Osteoblast (primary cell): Measurements from ENCODE around the gene SSC4D. TPM values are rescaled to one million over a fixed set of nuclear protein-coding genes. Genes with fewer than 3 reads are reported as not detected.
"Not testable (repeated sequence)": the region's sequence is repeated elsewhere in the genome, so short reads cannot be mapped to it uniquely, and the experiment has no call there.

ENCODE experiments used
- DNase-seq: peaks from one replicate; pipeline ENCODE4 v3.0.0; 2011; ENCODE audit warnings: low spot score, mixed read lengths; ENCODE audit not compliant: insufficient read length; ENCODE audit errors: missing footprints
- H2AFZ ChIP-seq: 2 replicates; pipeline ENCODE4 v1.6.0; 2011; ENCODE audit warnings: mild to moderate bottlenecking, low read length
- H3K27ac ChIP-seq: 2 replicates; pipeline ENCODE4 v1.5.1; 2011; ENCODE audit warnings: mild to moderate bottlenecking, low read depth, low read length, moderate library complexity
- H3K27me3 ChIP-seq: 2 replicates; pipeline ENCODE4 v1.6.0; 2012; ENCODE audit warnings: mild to moderate bottlenecking, control low read depth, inconsistent platforms, low read length, moderate library complexity; ENCODE audit not compliant: insufficient read depth
- H3K36me3 ChIP-seq: 2 replicates; pipeline ENCODE4 v1.5.1; 2011; ENCODE audit warnings: mild to moderate bottlenecking, low read length, control low read depth, moderate library complexity; ENCODE audit not compliant: insufficient read depth
- H3K4me1 ChIP-seq: 2 replicates; pipeline ENCODE4 v1.5.1; 2011; ENCODE audit warnings: mild to moderate bottlenecking, low read length, control low read depth, moderate library complexity; ENCODE audit not compliant: insufficient read depth
- H3K4me2 ChIP-seq: 2 replicates; pipeline ENCODE4 v1.6.0; 2011; ENCODE audit warnings: mild to moderate bottlenecking, low read length; ENCODE audit not compliant: insufficient read depth
- H3K4me3 ChIP-seq: fragments of 200-600 bp; sonication (generic); 3 replicates; pipeline ENCODE4 v1.5.1; 2012; ENCODE audit warnings: mild to moderate bottlenecking, low read length, inconsistent platforms; ENCODE audit not compliant: insufficient read depth
- H3K79me2 ChIP-seq: 2 replicates; pipeline ENCODE4 v1.6.0; 2012; ENCODE audit warnings: mild to moderate bottlenecking, low read length, control low read depth, inconsistent platforms; ENCODE audit not compliant: insufficient read depth
- H3K9me3 ChIP-seq: 2 replicates; pipeline ENCODE4 v1.5.1; 2011; ENCODE audit warnings: low read depth, low read length, control low read depth
- H4K20me1 ChIP-seq: 2 replicates; pipeline ENCODE4 v1.6.0; 2012; ENCODE audit warnings: mild to moderate bottlenecking, low read length, control low read depth; ENCODE audit not compliant: insufficient read depth
- CTCF ChIP-seq: IDR thresholded peaks from 2 replicates; pipeline ENCODE4 v1.5.1; 2011; ENCODE audit warnings: mild to moderate bottlenecking, low read depth, low read length, moderate library complexity; ENCODE audit errors: extremely low read depth
- total RNA-seq: library from RNA; depleted of rRNA; stranded (reverse); fragments of >200 nt; gene quantifications from 2 replicates; pipeline ENCODE4 v1.2.3, GENCODE V29; 2012

Gene SSC4D
- total RNA-seq: 0.88 and 1.1 TPM in 2 replicates

GRCh38 chr7:76409537-76409936, at the start of gene SSC4D:
Gene SSC4D, minus strand, starts transcription at chr7:76409697. Its CDS starts 5,258 bp downstream, at chr7:76404439.
- Histone ChIP-seq H4K20me1 (no peaks in the 10 kb centered on the region), H2AFZ (no peak within 1 kb of the TSS), H3K79me2 (no peaks in the 10 kb centered on the region), H3K27me3 (no peaks in the 10 kb centered on the region), H3K27ac (no peak within 1 kb of the TSS), H3K4me2 (no peak within 1 kb of the TSS), H3K4me3 (no peak within 1 kb of the TSS), H3K9me3 (no peaks in the 10 kb centered on the region), H3K4me1 (no peaks in the 10 kb centered on the region), H3K36me3 (no peaks in the 10 kb centered on the region)
- no peak for DNase-seq
- no peak for TF ChIP-seq CTCF

GRCh38 chr7:76458504-76458903, 49.0 kb upstream of the SSC4D start:
- not testable (repeated sequence) for H3K4me2 ChIP-seq, H3K27me3 ChIP-seq, H3K36me3 ChIP-seq, DNase-seq, H3K4me3 ChIP-seq, H4K20me1 ChIP-seq, H3K79me2 ChIP-seq, H3K9me3 ChIP-seq, H2AFZ ChIP-seq, H3K4me1 ChIP-seq, H3K27ac ChIP-seq

GRCh38 chr7:76457017-76457416, 47.5 kb upstream of the SSC4D start:
- H3K79me2 ChIP-seq, H3K36me3 ChIP-seq, H3K27me3 ChIP-seq, DNase-seq, H3K9me3 ChIP-seq, H4K20me1 ChIP-seq, H3K4me3 ChIP-seq, H3K27ac ChIP-seq, H3K4me2 ChIP-seq, H3K4me1 ChIP-seq, H2AFZ ChIP-seq: not testable (repeated sequence)

GRCh38 chr7:76445577-76446008, 36.1 kb upstream of the SSC4D start:
- Histone ChIP-seq H3K4me2 (peak overlapping the region; percentile 24), H2AFZ (peak overlapping the region; percentile 67)
- H3K27me3 ChIP-seq, H3K4me3 ChIP-seq, H3K9me3 ChIP-seq, DNase-seq, H3K27ac ChIP-seq, H3K4me1 ChIP-seq, H3K79me2 ChIP-seq, H4K20me1 ChIP-seq, H3K36me3 ChIP-seq: not testable (repeated sequence)

- not testable (repeated sequence) for H4K20me1 ChIP-seq, H3K4me1 ChIP-seq, H3K36me3 ChIP-seq, H3K27ac ChIP-seq, H3K4me3 ChIP-seq, DNase-seq, H3K79me2 ChIP-seq, H3K27me3 ChIP-seq, H3K4me2 ChIP-seq, H2AFZ ChIP-seq, H3K9me3 ChIP-seq
These were observed 34.3 kb upstream of the SSC4D start for GRCh38 chr7:76443846-76444245.

GRCh38 chr7:76442664-76443446, 33.4 kb upstream of the SSC4D start:
- not testable (repeated sequence) for H4K20me1 ChIP-seq, H2AFZ ChIP-seq, H3K79me2 ChIP-seq, H3K9me3 ChIP-seq, H3K36me3 ChIP-seq, H3K27ac ChIP-seq, H3K4me2 ChIP-seq, H3K4me1 ChIP-seq, DNase-seq, H3K4me3 ChIP-seq, H3K27me3 ChIP-seq

- H3K9me3 ChIP-seq, H3K79me2 ChIP-seq, H3K4me2 ChIP-seq, H3K27me3 ChIP-seq, H3K4me3 ChIP-seq, DNase-seq, H3K36me3 ChIP-seq, H4K20me1 ChIP-seq, H3K4me1 ChIP-seq, H3K27ac ChIP-seq, H2AFZ ChIP-seq: not testable (repeated sequence)
These were observed 32.3 kb upstream of the SSC4D start for GRCh38 chr7:76441792-76442191.

GRCh38 chr7:76440404-76440803, 30.9 kb upstream of the SSC4D start:
- not testable (repeated sequence) for DNase-seq, H4K20me1 ChIP-seq, H3K4me1 ChIP-seq, H3K79me2 ChIP-seq, H3K27me3 ChIP-seq, H2AFZ ChIP-seq, H3K4me2 ChIP-seq, H3K27ac ChIP-seq, H3K9me3 ChIP-seq, H3K36me3 ChIP-seq, H3K4me3 ChIP-seq
